ENCODE measurements around the gene TSSC4.

- TF ChIP-seq, protein P1, sequence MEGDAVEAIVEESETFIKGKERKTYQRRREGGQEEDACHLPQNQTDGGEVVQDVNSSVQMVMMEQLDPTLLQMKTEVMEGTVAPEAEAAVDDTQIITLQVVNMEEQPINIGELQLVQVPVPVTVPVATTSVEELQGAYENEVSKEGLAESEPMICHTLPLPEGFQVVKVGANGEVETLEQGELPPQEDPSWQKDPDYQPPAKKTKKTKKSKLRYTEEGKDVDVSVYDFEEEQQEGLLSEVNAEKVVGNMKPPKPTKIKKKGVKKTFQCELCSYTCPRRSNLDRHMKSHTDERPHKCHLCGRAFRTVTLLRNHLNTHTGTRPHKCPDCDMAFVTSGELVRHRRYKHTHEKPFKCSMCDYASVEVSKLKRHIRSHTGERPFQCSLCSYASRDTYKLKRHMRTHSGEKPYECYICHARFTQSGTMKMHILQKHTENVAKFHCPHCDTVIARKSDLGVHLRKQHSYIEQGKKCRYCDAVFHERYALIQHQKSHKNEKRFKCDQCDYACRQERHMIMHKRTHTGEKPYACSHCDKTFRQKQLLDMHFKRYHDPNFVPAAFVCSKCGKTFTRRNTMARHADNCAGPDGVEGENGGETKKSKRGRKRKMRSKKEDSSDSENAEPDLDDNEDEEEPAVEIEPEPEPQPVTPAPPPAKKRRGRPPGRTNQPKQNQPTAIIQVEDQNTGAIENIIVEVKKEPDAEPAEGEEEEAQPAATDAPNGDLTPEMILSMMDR (IDR thresholded peaks at IDR 0.05) = no peak
- no peak for TF ChIP-seq POLR2A (IDR thresholded peaks at IDR 0.05)
Observed at GRCh38 chr11:2412323-2412722, 11.8 kb downstream of the TSSC4 start.

All from uterus (tissue), 2 donors.